ENCODE results near the gene CUX1. TPM values are rescaled to one million over a fixed set of nuclear protein-coding genes. Genes with fewer than 3 reads are reported as not detected.
"Not testable (repeated sequence)": the region's sequence is repeated elsewhere in the genome, so short reads cannot be mapped to it uniquely, and the experiment has no call there.

CUX1 gene
- total and polyA plus RNA-seq, 5 donors = 54.1 to 146 (median 109) TPM

- ATAC-seq (peak in 1 of 2 donors; percentile 17), DNase-seq (no peak)
- no peak overlapping the region for H3K27ac ChIP-seq (ENCODE audit: low read length)
- intact Hi-C loops (cut with DNase I) = no loop called here
- no peak overlapping the region for H3K4me3 ChIP-seq (ENCODE audit: low read length)
- H3K4me1 ChIP-seq (ENCODE audit: control insufficient read depth, insufficient read depth, low read length) = peaks cover 6% of the 10 kb centered on the region
- no peaks in the 10 kb centered on the region for H3K9me3 ChIP-seq (ENCODE audit: control insufficient read depth, low read length)
- WGBS = 82% methylated on average over 15 of the region's 15 CpGs
- no peaks in the 10 kb centered on the region for H3K27me3 ChIP-seq (ENCODE audit: control insufficient read depth, insufficient read depth)
Observed at GRCh38 chr7:101826081-101826835, 8.8 kb downstream of the CUX1 start.

- Histone ChIP-seq H3K27ac (ENCODE audit: low read length) (no peak overlapping the region), H3K9me3 (ENCODE audit: control insufficient read depth, low read length) (no peaks in the 10 kb centered on the region), H3K27me3 (ENCODE audit: control insufficient read depth, insufficient read depth) (no peaks in the 10 kb centered on the region), H3K4me3 (ENCODE audit: low read length) (no peak overlapping the region), H3K4me1 (ENCODE audit: control insufficient read depth, insufficient read depth, low read length) (peaks cover 6% of the 10 kb centered on the region)
- no peak for DNase-seq
- intact Hi-C loops (cut with DNase I) = no loop called here
- ATAC-seq = no peak
- 81% methylated on average over 11 of the region's 11 CpGs for WGBS
Observed at GRCh38 chr7:101828301-101829020, 11.0 kb downstream of the CUX1 start.

GRCh38 chr7:101829374-101829773 lies 11.9 kb downstream of the CUX1 start:
- Histone ChIP-seq H3K4me1 (ENCODE audit: control insufficient read depth, insufficient read depth, low read length) (peaks cover 6% of the 10 kb centered on the region), H3K27ac (ENCODE audit: low read length) (no peak overlapping the region), H3K4me3 (ENCODE audit: low read length) (no peak overlapping the region), H3K9me3 (ENCODE audit: control insufficient read depth, low read length) (no peaks in the 10 kb centered on the region), H3K27me3 (ENCODE audit: control insufficient read depth, insufficient read depth) (no peaks in the 10 kb centered on the region)
- WGBS = 93% methylated on average over 14 of the region's 14 CpGs
- no peak for ATAC-seq
- intact Hi-C loops (cut with DNase I) = no loop called here
- no peak for DNase-seq

GRCh38 chr7:101829821-101830220 lies 12.4 kb downstream of the CUX1 start:
- DNase-seq (no peak), ATAC-seq (no peak)
- Histone ChIP-seq H3K9me3 (ENCODE audit: control insufficient read depth, low read length) (no peaks in the 10 kb centered on the region), H3K27ac (ENCODE audit: low read length) (no peak overlapping the region), H3K4me3 (ENCODE audit: low read length) (no peak overlapping the region), H3K27me3 (ENCODE audit: control insufficient read depth, insufficient read depth) (no peaks in the 10 kb centered on the region), H3K4me1 (ENCODE audit: control insufficient read depth, insufficient read depth, low read length) (peaks cover 5% of the 10 kb centered on the region)
- WGBS = 95% methylated on average over 8 of the region's 8 CpGs
- intact Hi-C loops (cut with DNase I) = no loop called here

GRCh38 chr7:101831396-101831795 lies 14.0 kb downstream of the CUX1 start:
- DNase-seq = not testable (repeated sequence)

GRCh38 chr7:101832205-101832631 lies 14.8 kb downstream of the CUX1 start:
- H3K4me1 ChIP-seq (ENCODE audit: control insufficient read depth, insufficient read depth, low read length) = no peaks in the 10 kb centered on the region
- H3K4me3 ChIP-seq (ENCODE audit: low read length) = no peak overlapping the region
- no peaks in the 10 kb centered on the region for H3K9me3 ChIP-seq (ENCODE audit: control insufficient read depth, low read length)
- intact Hi-C loops (cut with DNase I) = no loop called here
- ATAC-seq = no peak
- no peak for DNase-seq
- H3K27me3 ChIP-seq (ENCODE audit: control insufficient read depth, insufficient read depth) = no peaks in the 10 kb centered on the region
- H3K27ac ChIP-seq (ENCODE audit: low read length) = no peak overlapping the region
- 91% methylated on average over 14 of the region's 14 CpGs for WGBS

More at GRCh38 chr7:101831396-101831795, 14.0 kb downstream of the CUX1 start:
- H3K27ac ChIP-seq (ENCODE audit: low read length); H3K27me3 ChIP-seq (ENCODE audit: control insufficient read depth, insufficient read depth); H3K4me3 ChIP-seq (ENCODE audit: low read length); H3K9me3 ChIP-seq (ENCODE audit: control insufficient read depth, low read length); H3K4me1 ChIP-seq (ENCODE audit: control insufficient read depth, insufficient read depth, low read length); intact Hi-C loops (cut with DNase I); ATAC-seq: not testable (repeated sequence)
- 90% methylated on average over 10 of the region's 10 CpGs for WGBS

GRCh38 chr7:101832685-101833375 lies 15.4 kb downstream of the CUX1 start:
- intact Hi-C loops (cut with DNase I) = no loop called here
- 95% methylated on average over 14 of the region's 14 CpGs for WGBS

GRCh38 chr7:101833799-101834198 lies 16.4 kb downstream of the CUX1 start:
- no peak for DNase-seq
- no peak overlapping the region for H3K4me3 ChIP-seq (ENCODE audit: low read length)
- intact Hi-C loops (cut with DNase I) = no loop called here
- no peaks in the 10 kb centered on the region for H3K9me3 ChIP-seq (ENCODE audit: control insufficient read depth, low read length)
- no peaks in the 10 kb centered on the region for H3K27me3 ChIP-seq (ENCODE audit: control insufficient read depth, insufficient read depth)
- no peaks in the 10 kb centered on the region for H3K4me1 ChIP-seq (ENCODE audit: control insufficient read depth, insufficient read depth, low read length)
- no peak overlapping the region for H3K27ac ChIP-seq (ENCODE audit: low read length)
- WGBS = 58% methylated on average over 9 of the region's 9 CpGs
- no peak for ATAC-seq

More at GRCh38 chr7:101832685-101833375, 15.4 kb downstream of the CUX1 start:
- Histone ChIP-seq H3K27me3 (ENCODE audit: control insufficient read depth, insufficient read depth) (no peaks in the 10 kb centered on the region), H3K4me3 (ENCODE audit: low read length) (no peak overlapping the region), H3K27ac (ENCODE audit: low read length) (no peak overlapping the region), H3K9me3 (ENCODE audit: control insufficient read depth, low read length) (no peaks in the 10 kb centered on the region), H3K4me1 (ENCODE audit: control insufficient read depth, insufficient read depth, low read length) (no peaks in the 10 kb centered on the region)
- no peak for DNase-seq
- ATAC-seq = peak in 1 of 2 donors; percentile 34

- intact Hi-C loops (cut with DNase I) = no loop called here
- Histone ChIP-seq H3K9me3 (ENCODE audit: control insufficient read depth, low read length) (no peaks in the 10 kb centered on the region), H3K27ac (ENCODE audit: low read length) (no peak overlapping the region), H3K4me3 (ENCODE audit: low read length) (no peak overlapping the region), H3K27me3 (ENCODE audit: control insufficient read depth, insufficient read depth) (no peaks in the 10 kb centered on the region), H3K4me1 (ENCODE audit: control insufficient read depth, insufficient read depth, low read length) (peaks cover 1% of the 10 kb centered on the region)
- DNase-seq = no peak
- WGBS = 97% methylated on average over 12 of the region's 12 CpGs
- no peak for ATAC-seq
Observed at GRCh38 chr7:101835136-101835535, 17.7 kb downstream of the CUX1 start.

- H3K27ac ChIP-seq (ENCODE audit: low read length); intact Hi-C loops (cut with DNase I); ATAC-seq; H3K4me3 ChIP-seq (ENCODE audit: low read length); H3K4me1 ChIP-seq (ENCODE audit: control insufficient read depth, insufficient read depth, low read length); DNase-seq; H3K27me3 ChIP-seq (ENCODE audit: control insufficient read depth, insufficient read depth); H3K9me3 ChIP-seq (ENCODE audit: control insufficient read depth, low read length): not testable (repeated sequence)
- WGBS = 90% methylated on average over 7 of the region's 7 CpGs
Observed at GRCh38 chr7:101837433-101837832, 20.0 kb downstream of the CUX1 start.

Data from right cardiac atrium (tissue), 5 donors.